Right lobe of liver (tissue), 4 donors: ENCODE measurements around the gene KDELR3.

Experiments
- CTCF ChIP-seq, 4 donors: fragments of 200-600 bp in 3 of 4; fragments of 450-650 bp in 1 of 4; IDR thresholded peaks; one replicate each; pipeline versions ENCODE4 v1.5.1 to v1.8.0; 2016 to 2022; ENCODE audit warnings: antibody characterized with exemption in 4 of 4, mild to moderate bottlenecking in 2 of 4
- POLR2A ChIP-seq: fragments of 450-650 bp; IDR thresholded peaks from one replicate; pipeline ENCODE4 v1.6.1; 2017; ENCODE audit warnings: antibody characterized with exemption, mild to moderate bottlenecking
- donor health status: DM: no; HTN: no; CAD: no.
- donor health status: DM: no; HTN: no; CAD: no.
- donor health status: DM: no; HTN: yes; CAD: no.

GRCh38 chr22:38456272-38456835 is 11.5 kb upstream of the KDELR3 start:
- TF ChIP-seq CTCF (IDR thresholded peaks at IDR 0.05) (no peak), POLR2A (no peak)
